GM21786 (cell line): Measurements from ENCODE around the gene TGFB3.

Experiments
- ATAC-seq: cut with Tn5 transposase; IDR thresholded peaks from one replicate; pipeline ENCODE4 v1.9.1; 2021; ENCODE audit not compliant: unreplicated experiment

Gene TGFB3

GRCh38 chr14:75909630-75910029, 72.2 kb downstream of the TGFB3 start:
- ATAC-seq, result no peak
